Hematopoietic multipotent progenitor cell treated with erythropoietin and hydrocortisone succinate and interleukin-3 and kit ligand, for 17 days (in vitro differentiated cells): Measurements from ENCODE around the gene ALK.

Experiments
- DNase-seq: peaks from one replicate; pipeline ENCODE4 v3.0.0-alpha.2; 2015; ENCODE audit warnings: low spot score

ALK gene

DNA sequence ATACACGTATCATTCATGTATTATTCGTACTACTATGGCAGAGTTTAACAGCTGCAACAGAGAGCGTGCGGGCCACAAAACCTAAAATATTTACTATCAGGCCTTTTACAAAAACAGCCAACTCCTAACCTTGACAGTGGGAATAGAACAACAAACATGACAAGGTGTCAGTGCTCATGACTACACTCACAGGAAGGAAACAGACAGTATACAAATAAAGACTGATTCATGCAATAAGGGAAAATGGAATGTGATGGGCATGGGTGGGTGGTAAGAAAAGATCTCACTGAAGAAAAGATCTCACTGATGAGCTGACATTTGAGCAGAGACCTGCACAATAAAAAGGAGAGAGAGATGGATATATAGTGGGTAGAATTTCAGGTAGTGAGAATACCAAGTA, 347.8 kb downstream of the ALK start:
- no peak for DNase-seq

DNA sequence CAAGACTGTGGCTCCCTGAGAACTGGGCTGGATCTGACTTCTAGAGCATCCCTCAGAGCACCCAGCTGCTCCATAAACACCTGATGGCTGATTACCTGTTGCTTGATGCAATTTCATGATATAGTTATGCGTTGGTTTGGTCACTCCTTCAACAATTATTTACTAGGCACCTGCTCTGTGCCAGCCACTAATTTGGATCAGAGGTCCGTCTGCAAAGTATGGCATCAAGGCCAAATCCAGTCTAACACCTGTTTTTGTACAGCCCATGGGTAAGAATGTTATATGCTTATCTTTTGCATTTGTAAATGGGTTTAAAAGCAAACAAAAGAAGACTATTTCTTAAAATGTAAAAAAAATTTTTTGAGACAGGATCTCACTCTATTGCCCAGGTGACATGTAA, 348.2 kb downstream of the ALK start:
- DNase-seq: no peak

- no peak for DNase-seq
Observed at GRCh38 chr2:29570539-29570938, 350.8 kb downstream of the ALK start.

DNA sequence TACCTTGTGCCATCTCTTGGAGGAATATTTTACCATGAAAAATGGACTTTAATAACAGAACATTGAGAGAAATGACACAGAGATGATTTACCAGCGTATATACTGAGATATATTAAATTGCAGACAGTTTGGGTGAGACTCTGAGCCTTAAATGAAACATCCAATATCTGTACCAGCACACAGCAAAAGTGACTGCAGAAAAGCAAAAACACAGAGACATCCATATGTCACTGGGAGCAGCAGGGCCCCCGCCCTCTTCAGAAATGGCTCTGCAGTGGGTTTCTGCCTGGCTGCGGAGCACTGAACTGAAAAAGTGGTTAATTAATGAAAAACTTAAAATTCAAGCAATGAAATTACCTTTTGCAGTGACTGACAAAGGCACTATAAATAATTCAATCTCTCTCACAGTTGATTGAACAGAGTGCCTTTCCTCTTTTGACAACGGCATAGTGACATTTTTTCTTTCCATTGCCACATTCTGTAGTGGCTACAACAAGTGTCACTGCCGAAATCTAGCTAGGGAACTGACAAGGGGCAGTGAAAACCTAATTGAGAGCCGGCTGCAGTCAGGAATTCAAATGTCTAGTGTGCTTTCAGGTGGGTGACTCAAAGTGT, 353.4 kb downstream of the ALK start:
- no peak for DNase-seq

GRCh38 chr2:29563697-29564096, 357.7 kb downstream of the ALK start:
- no peak for DNase-seq

DNA sequence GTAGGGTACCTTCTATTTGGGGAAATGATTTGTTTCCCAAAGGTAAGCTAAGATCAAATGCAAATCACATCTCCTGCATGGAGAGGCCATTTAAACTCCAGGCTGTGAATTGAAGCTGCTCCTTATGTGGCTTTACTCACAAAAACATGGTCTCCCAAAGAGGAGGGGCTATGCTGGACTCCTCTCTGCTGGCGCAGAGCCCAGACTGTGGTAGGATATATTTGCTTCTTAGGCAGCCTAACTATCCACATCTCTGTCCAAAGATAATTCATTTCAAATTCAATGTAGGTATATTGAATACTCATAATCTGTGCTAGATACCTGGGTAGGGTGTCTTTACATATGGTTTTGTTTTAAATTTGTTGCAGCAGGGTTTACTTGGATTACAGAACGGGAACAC, 358.5 kb downstream of the ALK start:
- no peak for DNase-seq

DNA sequence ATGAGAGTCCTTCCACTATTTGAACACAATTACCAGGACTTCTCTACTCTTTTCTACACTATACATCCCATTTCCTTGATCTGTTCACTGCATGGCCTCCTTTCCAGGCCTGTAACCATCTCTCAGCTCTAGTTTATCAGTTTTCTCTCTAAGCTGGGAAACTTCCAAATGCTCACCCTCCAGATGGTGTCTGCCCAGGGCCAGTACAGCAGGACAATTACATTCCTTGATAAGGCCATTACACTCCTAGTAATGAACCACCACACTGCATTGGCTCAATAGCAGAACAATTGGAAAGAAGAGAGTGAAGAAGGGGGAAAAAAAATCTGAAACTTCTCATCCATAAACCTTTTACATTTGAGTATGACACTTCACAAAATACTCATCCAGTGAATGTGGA, 359.1 kb downstream of the ALK start:
- DNase-seq: no peak

GRCh38 chr2:29561628-29562027, 359.8 kb downstream of the ALK start:
- DNase-seq: no peak

DNA sequence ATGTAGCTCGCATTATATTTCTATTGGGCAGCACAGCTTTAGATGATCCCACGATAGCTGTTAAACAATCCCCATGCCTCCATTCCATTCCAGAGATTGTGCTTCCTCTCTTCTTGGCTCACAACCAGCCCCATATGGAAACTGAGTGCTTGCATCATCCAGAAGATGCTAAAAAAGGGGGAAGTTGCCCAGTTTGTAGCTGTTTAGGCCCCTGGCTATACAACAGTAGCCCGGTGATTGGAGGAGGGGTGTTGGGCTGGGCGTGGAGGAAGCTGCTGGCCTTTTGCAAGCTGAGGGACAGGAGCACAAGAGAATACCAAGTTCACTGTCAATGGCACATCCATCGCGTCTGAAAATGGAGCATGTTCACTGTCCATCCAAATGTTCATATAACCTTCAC, 360.2 kb downstream of the ALK start:
- DNase-seq: no peak

DNA sequence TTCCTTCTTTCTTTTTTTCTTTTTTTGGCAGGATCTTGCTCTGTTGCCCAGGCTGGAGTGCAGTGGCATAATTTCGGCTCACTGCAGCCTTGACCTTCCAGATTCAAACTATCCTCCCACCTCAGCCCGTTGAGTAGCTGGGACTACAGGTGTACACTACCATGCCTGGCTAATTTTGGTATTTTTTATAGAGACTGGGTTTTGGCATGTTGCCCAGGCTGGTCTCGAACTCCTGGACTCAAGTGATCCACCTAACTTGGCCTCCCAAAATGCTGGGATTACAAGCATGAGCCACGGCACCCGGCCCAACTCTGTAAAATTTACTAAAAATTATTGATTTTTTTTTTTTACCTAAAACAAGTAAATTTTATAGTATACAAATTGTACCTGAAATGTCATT, 360.8 kb downstream of the ALK start:
- no peak for DNase-seq

DNA sequence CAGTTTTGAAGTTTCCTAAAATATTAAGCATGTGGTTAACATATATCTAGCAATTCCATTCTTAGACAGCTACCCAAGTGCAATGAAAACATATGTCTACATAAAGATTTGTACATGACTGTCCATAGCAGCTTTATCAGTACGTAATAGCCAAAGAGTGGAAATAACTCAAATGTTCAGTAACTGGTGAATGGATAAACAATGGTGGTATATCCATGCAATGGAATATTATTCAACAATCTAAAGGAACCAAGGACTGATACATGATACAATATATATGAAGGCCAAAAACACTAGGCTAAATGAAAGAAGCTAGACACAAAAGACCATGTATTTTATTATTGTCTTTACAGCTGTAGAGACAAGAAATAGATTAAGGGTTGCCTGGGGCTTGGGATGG, 361.4 kb downstream of the ALK start:
- no peak for DNase-seq

DNA sequence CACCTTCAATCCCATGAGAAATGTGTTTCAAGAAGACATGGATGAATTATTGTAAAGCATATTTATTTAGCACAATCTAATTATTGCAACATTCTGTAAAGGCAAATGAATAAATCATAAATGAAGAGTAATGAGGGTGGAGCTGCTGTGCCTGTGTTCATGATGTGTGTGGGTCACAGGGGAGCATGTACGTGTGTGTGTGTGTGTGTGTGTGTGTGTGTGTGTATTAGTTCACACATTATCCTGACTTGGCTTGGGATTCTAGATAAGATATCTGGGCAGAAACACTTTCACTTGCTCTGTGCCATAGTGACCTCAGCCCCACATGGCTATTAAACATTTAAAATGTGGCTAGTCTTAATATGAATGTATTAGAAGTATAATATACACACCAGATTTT, 361.8 kb downstream of the ALK start:
- no peak for DNase-seq

GRCh38 chr2:29558097-29558496, 363.3 kb downstream of the ALK start:
- DNase-seq: no peak

GRCh38 chr2:29557268-29557667, 364.1 kb downstream of the ALK start:
- no peak for DNase-seq

DNA sequence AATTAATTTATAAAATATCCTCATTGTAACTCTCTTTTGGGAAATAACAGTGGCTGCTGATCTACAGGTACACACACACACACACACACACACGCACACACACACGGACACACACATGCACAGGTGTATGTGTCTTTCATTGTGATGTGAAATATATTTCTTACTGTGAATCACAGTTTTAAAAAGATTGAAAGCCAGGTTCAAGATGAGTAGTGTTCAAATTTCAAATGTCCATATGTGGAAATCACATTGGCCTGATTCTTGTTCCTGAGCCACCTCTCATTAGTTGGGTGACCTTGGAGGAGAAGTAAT, 372.4 kb downstream of the ALK start:
- no peak for DNase-seq

DNA sequence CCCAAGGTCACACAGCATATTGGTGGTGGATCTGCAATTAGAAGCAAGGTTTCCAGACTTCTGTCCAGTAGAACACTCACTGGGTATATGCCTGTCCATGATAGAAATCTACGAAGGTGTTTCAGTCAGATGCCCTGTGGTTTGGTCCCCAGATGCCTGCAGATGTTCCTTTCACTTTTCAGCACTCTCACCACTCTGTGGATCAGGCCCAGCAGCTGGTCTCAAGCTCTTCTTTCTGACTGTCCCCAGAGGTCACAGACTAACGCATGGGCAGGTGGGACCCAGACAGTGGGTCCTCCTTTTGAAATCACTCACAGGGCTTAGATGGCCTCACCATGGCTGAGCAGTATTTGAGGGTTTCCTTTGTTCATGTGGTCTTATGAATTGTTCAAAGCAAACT, 376.5 kb downstream of the ALK start:
- DNase-seq: no peak

- no peak for DNase-seq
Observed at GRCh38 chr2:29544031-29544430, 377.4 kb downstream of the ALK start.

- no peak for DNase-seq
Observed at GRCh38 chr2:29535188-29535587, 386.2 kb downstream of the ALK start.

DNA sequence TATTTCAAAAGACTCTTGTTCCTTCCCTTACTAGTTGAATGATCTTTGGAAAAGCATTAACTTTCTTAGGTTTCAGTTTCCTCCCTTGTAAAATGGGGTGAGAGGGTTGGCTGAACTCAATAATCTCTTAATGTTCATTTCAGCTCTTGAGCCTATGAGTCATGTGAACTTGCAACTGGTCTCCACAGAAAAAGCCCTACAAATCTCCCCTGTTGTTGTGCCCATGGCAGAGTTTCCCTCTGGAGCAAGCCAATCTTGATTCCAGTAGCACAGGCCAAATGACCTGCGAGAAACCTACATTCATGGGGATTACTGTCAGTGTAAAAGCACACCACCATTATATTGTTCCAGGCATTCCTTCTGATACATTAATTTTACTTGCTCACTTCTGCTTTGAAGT, 388.9 kb downstream of the ALK start:
- no peak for DNase-seq

DNA sequence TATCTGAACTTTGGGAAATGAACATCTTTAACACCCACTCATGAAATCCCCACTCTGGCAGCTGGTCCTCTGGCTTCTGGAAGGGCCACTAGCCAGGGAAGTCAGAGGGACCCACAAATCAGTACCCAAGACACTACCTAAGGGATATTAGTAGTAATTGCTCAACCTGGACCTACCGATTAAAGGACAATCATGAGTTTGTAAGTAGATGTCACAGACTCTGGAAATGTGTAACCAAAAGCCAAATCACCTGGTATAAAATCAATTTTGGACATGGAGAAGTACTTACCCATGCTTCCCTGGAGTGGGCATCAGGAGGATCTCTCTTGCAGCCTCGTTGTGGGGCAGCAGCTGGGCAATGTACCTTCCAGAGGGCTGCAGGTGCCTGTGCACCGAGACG, 389.8 kb downstream of the ALK start:
- no peak for DNase-seq

DNA sequence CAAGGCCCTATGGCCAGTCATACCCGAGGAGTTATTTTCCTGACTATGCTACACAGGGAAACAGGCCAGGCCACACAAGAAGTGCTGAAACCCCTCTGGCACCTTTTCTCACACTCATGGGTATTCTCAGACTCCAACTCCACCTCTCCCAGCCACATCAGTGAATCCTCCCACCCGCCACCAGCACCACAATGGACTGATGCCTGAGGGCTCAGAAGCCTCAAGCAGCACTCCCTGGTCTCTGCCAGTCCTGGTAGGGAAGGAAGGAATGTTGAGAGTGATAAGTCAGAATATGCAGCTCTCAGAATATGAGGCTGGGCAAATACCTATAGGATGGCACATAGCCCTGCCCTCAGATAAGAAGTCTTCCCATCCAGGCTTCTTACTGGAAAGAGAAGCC, 391.1 kb downstream of the ALK start:
- DNase-seq: no peak

GRCh38 chr2:29528891-29529520, 392.4 kb downstream of the ALK start:
- no peak for DNase-seq

DNA sequence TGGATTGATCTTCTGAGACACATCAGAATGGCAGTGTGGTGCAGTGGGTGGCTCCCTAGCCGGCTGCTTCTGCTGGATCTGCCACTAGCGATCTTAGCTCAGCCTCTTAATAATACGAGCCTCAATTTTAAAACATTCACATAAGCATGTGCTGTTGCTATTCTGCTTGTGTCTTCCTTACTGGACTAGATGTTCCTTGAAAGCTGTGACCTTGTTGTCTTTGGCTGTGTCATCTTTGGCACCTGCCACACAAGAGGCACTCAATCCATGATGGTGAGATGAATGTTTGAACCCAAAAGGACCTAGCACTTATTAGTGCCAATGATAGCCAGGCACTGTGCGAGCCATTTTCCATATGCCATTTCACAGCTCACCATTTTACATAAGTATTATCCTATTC, 393.0 kb downstream of the ALK start:
- DNase-seq: no peak

DNA sequence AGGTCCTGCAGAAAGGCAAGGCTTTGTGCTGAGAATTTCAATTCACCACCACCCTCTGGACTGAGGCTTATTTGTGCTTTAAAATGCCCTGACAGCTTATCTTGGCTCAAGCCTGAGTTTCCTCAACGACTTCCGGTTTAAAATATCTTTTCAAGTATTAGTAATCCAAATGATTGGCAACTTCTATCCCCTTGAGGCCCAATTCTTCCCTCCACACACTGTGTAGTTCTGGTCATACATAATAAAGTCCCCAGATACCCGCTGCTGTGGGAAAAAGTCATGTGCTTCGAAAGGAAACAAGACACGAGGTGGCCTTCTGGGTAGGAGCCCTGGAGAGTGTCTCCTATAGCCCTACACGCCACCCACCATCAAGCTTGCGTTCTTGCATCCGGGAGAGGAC, 393.4 kb downstream of the ALK start:
- DNase-seq: no peak
